SK-N-SH (cell line): ENCODE measurements around the gene LYSMD4.

Experiments
- CTCF ChIP-seq: fragments of 200-600 bp; sonication (generic); IDR thresholded peaks from 2 replicates; pipeline ENCODE4 v1.6.1; 2017; ENCODE audit warnings: antibody characterized with exemption, mild to moderate bottlenecking, moderate library complexity
- EZH2phosphoT487 ChIP-seq: fragments of 200-600 bp; sonication (generic); IDR thresholded peaks from 2 replicates; pipeline ENCODE4 v1.6.1; 2017; ENCODE audit warnings: low read depth, mixed run types, mild to moderate bottlenecking, antibody characterized with exemption, moderate library complexity, borderline replicate concordance
- RAD21 ChIP-seq: IDR thresholded peaks from 2 replicates; pipeline ENCODE4 v1.6.1; 2012; ENCODE audit warnings: mild to moderate bottlenecking, low read length
- RFX5 ChIP-seq: IDR thresholded peaks from 2 replicates; pipeline ENCODE4 v1.6.1; 2012; ENCODE audit warnings: mild to moderate bottlenecking, improper control_type of control experiment, low read length

GRCh38 chr15:99677540-99678134 is 55.6 kb downstream of the LYSMD4 start:
- TF ChIP-seq EZH2phosphoT487 (no peak), RAD21 (no peak), CTCF (no peak), RFX5 (no peak)
